Gastroesophageal sphincter (tissue), 3 donors: ENCODE measurements around the gene TLX3.

Experiments
- CTCF ChIP-seq, 4 experiments: fragments of 200-600 bp in 2 of 4; fragments of 450-650 bp in 2 of 4; sonication (generic) in 1 of 4; IDR thresholded peaks; one replicate each; pipeline ENCODE4 v1.5.1; 2017 to 2019; ENCODE audit warnings: antibody characterized with exemption in 4 of 4, mild to moderate bottlenecking in 2 of 4, moderate library complexity in 2 of 4
- POLR2A ChIP-seq, 2 donors: fragments of 450-650 bp; IDR thresholded peaks; one replicate each; pipeline ENCODE4 v1.6.1; 2017; ENCODE audit warnings: antibody characterized with exemption in 2 of 2, mild to moderate bottlenecking in 2 of 2, moderate library complexity in 1 of 2
- POLR2AphosphoS5 ChIP-seq: sonication (generic); formaldehyde crosslinking; IDR thresholded peaks from one replicate; pipeline ENCODE4 v1.6.1; 2017; ENCODE audit warnings: antibody characterized with exemption

- TF ChIP-seq POLR2AphosphoS5 = no peak
- TF ChIP-seq CTCF (IDR thresholded peaks at IDR 0.05) = no peak
- TF ChIP-seq POLR2A (IDR thresholded peaks at IDR 0.05) = no peak
Measured at GRCh38 chr5:171271798-171272197, 37.2 kb upstream of the TLX3 start.
